GM19395 (cell line): ENCODE measurements around the gene PDE4A.

Experiments
- ATAC-seq: cut with Tn5 transposase; IDR thresholded peaks from one replicate; pipeline ENCODE4 v1.9.1; 2021; ENCODE audit warnings: mild to moderate bottlenecking, moderate library complexity; ENCODE audit not compliant: unreplicated experiment

PDE4A gene

DNA sequence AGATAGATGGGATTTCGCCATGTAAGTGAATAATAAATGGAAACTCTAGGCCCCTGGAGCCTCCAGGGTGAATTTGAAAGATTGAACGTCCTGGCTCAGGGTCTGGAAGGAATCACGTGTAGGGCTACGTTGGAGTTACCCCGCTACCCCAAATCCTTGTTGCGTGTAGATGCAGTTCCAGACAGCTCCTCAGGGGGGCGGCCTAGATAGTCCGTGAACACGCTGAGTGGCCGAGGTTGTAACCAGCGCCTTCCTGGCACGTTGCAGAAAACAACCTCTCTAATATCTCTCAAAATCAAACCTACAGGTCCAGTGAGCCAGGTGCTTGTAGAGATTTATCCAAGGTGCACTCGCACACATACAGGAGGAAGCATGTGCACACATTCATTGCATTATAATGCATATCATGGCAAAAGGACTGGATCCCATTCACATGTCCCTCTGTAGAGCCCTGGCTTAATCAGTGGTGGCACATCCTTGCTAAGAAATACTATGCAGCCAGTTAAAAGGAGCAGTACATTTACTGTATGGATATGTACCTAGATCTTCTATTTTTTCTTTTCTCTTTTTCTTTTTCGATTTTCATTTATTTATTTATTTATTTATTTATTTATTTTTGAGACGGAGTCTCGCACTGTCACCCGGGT is 85.4 kb downstream of the PDE4A start:
- ATAC-seq, result no peak

GRCh38 chr19:10508036-10508435 is 87.7 kb downstream of the PDE4A start:
- ATAC-seq, result no peak

DNA sequence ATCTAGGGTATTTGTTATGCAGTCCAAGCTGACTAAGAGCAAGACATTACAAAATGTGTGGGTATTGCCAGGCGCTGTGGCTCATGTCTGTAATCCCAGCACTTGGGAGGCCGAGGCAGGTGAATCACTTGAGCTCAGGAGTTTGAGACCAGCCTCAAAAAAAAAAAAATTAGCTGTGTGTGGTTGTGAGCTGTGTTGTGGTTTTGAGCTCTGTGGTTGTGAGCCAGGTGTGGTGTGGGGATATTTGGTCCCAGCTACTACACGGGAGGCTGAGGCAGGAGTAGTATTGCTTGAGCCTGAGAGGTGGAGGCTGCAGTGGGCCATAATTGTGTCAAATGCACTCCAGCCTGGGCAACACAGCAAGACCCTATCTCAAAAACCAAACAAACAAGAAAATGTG is 88.4 kb downstream of the PDE4A start:
- no peak for ATAC-seq

GRCh38 chr19:10510301-10510802 is 90.0 kb downstream of the PDE4A start:
- no peak for ATAC-seq

- no peak for ATAC-seq
Observed at GRCh38 chr19:10513223-10513622, 92.9 kb downstream of the PDE4A start.

DNA sequence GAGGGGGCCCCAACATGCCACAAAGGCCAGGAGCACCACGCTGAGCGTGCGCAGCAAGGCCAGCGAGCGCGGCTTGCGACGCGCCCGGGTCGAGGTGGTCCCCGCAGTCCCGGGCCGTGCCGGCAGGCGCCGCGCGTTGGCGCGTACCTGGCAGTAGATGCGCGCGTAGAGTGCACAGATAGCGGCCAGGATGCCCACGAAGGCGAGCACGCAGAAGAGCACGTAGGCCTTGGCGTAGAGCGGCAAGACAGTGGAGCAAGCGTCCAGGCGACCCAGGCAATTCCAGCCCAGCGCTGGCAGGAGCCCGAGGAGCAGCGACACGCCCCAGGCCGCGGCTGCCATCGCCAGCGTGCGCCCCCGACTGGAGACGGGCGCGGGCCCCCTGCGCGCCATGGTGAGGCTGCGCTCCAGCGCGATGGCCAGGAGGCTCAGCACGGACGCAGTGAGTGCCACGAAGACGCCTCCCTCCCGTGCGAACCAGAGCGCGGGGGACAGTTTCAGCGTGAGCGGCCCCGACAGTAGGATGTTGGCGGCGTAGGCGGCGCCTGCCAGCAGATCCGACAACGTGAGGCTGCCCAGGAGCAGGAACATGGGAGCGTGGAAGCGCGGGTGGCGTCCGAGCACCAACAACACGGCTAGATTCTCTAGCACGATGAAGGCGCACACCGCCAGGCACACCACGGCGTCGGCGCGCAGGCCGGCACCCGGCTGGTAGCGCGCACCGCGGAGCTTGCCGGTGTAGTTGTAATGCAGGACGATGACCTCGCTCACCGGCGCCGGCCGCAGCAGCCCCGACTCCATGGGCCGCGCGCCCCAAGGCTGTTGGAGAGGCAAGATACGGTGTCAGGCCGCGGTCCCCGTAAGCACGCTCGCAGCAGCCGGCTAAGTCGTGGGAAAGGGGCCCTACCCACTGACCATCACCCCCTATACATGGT is 94.1 kb downstream of the PDE4A start:
- ATAC-seq, result no peak

- ATAC-seq, result no peak
Observed at GRCh38 chr19:10516064-10516385, 95.7 kb downstream of the PDE4A start.

DNA sequence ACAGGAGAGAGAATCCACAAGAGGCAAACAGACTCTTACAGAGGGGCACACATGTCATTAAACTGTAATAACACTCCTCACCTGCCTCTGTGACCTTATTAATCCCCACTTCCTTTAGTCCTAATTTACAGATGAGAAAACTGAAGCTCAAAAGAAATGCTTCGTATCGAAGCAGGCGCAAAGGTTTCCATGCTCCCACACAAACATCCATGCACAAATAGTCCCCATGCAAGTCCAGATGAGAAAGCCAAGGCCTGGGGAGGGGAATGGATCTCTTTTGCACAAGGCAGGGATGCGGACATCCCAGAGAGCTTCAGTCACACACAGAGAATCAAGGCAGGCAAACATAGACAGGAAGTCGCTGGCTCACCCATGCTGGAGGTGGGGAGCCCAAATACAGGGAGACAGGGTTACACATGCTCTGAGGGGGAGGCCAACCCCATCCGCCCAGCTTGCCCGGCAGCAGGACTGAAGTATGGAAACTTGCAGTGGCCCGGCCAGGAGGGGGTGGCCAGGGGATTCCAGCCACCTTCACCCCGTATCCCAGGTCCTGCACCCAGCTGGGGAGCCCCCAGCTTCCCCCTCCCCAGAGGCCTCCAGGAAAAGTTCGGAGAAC is 96.4 kb downstream of the PDE4A start:
- ATAC-seq, result no peak

- no peak for ATAC-seq
Observed at GRCh38 chr19:10517361-10517759, 97.0 kb downstream of the PDE4A start, which contains the start of gene S1PR5. Gene S1PR5 (minus strand): TSS chr19:10517447. CDS start chr19:10515011, 2,436 bp downstream.

- ATAC-seq, result no peak
Observed at GRCh38 chr19:10517760-10518443, 97.6 kb downstream of the PDE4A start.

DNA sequence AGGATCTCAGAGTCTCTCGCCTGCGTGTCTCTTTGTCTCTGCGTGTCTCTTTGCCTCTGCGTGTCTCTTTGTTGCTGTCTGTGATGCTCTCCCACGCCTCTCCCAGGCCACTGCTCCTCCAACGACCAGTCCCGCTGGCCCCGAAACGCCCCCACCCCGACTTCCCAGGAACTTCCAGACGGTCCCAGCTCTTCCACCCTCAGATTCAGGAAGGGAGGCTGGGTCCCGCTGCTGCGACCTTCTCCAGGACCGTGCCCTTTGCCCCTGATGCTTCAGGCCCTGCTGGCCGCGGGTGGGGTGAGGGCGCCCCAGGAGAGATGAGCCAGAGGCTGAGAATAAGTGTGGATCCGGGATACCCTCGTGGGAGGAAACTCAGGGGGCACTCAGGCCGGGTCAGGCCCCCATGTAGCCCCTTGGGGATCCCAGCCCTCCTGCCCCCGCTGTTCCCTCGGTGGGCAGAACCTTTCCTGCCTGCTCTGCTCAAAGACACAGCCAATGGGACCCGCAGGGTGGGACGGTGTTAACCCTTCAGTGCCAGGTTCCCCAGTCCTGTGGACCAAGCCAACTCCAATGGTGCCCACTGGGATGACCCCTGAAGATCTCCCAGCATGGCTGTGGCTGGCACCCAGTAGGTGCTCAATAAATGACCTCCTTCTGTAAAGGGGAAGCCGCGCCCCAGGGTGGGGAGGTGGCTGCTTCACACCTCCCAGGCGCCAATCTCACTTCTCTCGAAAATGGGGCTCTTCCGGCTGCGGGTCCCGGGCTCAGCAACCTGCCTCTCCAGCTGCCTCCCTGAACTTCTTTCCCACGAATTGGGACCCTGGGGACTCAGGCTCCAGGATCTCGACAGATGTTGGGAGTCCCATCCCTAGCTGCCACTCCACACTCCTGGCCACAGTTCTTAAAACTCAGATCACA is 98.4 kb downstream of the PDE4A start:
- no peak for ATAC-seq
